Stimulated activated naive CD8-positive, alpha-beta T cell treated with anti-CD3 and anti-CD28 coated beads, Interleukin-15, Interleukin-2, amounts not matched to agents 100 U/mL and 50 U/mL, for 24 hours (primary cell): ENCODE data around the gene LRP4.

Source experiments
- ATAC-seq: fragments of 150-1000 bp; cut with Tn5 transposase; one replicate; pipeline ENCODE4 v1.10.0; 2021
- DNase-seq: peaks from one replicate; pipeline ENCODE4 v3.0.0; 2021

The LRP4 gene

DNA sequence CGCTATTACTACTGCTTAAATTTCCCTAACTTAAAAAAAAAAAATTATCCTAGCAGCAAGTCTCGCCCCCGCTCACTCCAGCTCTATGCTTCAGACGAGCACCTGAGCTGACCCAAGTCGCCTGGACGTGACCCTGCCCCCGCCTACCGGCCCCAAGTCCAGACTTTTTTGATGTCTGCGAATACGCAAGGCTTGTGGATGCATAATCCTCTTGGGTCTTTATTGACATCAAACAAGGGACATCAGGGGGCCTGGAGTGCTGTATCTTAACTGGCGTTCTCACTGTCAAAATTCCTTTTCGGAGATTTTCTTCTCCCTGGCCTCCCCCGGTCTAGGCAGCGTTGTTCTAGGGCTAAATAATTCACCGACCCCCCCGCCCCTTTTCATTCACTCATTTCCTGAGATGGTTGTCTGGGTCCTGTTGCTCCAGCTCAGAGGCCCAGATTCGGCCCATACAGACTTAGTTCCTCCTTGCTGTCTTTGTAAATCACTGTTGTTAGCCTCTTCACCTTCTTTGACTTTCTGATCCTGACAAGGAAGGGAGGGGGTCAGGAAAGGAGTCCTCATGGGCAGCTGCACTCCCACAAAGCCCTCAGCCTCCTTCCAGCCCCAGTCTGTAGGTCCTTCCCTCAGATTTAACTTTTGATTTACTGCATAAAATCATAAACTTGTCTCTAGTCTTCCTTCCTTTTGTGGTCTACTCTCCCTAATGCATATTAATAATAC is 601 bp upstream of the LRP4 start:
- DNase-seq (no peak), ATAC-seq (peak; percentile 4)

DNA sequence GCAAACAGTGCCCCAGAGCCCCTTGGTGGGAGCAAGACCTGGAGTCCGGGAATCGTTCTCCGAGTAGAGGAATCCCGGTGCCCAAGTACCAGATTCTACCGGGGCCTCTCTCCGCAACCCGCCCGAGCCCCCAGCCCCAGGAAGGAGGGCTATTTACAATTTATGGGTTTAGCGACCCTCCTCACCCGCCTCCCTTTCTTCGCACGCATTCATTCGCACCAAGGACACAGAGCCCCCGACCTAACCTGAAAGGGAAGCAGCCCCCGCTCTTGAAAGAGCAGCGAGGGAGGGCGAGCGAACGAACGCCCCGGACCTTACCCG is 628 bp downstream of the LRP4 start:
- no peak for ATAC-seq

DNA sequence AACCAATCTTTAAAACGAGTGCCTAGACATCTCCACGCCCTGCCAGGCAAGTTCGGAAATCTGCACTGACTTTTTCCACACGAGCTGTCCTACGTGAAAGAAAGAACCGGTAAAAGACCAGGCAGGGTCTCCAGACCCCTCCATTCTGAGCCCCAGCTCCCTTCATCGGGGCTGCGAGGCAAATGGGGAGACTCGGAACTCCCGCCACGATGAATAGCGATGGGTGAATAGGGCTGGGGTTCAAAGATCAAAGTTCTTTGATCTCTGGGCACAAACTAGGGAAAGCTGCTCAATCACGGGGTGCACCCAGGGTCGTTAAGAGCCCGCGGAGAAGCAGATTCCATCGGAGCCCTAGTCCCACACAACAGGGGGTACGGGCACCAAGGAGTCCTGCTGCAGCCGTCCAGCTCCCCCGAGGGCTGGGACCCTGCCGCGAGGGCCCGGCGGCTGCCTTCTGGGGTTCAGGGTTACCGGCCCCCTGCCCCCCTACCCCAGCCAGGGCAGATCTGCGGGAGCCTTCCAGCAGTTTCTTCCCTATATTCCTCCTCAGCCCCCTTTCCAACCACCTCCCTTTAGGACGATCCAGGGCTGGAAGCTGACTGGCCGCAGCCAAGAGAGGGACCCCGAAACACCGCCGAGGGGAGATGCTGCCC is 1.1 kb downstream of the LRP4 start:
- no peak for DNase-seq
- peak; percentile 3 for ATAC-seq

More for the DNA sequence above, 628 bp downstream of the LRP4 start:
- DNase-seq: no peak

DNA sequence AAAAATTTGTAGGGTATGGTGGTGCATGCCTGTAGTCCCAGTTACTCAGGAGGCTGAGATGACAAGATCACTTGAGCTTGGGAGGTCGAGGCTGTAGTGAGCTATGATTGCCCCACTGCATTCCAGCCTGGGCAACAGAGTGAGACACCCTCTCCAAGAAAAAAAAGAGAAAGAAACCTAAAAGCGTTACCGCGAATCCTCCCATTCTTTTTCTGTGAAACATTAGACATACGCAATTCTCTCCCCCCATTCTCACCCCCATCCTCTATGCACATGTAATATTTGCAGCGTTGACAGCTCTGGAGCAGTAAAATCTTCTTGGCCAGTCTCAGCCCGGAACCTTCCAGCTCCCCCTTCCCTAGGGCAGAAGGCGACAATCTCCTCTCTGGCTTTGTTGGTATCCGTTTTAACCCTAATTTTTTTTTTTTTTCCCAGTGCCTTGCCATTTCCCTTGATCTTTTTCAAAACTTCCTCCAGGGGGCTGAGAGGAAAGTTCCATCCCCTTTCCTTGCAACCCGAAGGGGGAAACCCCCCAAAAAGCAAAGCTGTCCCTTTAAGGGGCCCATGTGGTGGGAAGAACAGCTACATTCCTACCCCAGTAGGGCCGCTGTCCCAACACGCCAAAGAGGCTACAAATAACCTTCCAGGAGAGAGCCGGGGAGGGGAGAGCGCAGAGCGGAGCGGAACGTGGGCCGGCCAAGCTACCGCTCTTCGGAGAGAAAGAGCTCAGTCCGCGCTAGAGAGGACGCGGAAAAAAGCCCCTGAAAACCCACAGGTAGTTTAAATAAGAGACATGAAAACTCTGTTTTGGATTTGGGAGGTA is 1.9 kb downstream of the LRP4 start:
- DNase-seq (peak; percentile 27), ATAC-seq (peak; percentile 32)

DNA sequence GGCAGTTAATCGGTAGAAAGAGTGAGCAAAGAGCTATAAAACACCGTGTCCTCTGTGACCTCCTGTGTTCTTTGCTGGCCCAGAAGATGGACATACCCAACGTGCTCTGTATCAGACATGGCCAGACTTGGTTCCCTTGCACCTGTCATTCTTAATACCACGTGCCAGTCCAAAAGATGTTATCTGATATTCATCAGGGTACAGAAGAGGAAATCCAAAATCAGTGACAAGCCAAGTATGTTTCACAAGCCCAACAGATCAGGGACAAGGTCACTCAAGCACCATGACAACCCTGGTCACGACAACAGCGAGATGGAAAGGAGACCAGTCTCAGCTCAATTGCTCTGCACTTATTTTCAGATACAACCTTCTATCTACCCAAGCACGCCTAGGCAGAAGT is 3.4 kb downstream of the LRP4 start:
- DNase-seq: no peak

DNA sequence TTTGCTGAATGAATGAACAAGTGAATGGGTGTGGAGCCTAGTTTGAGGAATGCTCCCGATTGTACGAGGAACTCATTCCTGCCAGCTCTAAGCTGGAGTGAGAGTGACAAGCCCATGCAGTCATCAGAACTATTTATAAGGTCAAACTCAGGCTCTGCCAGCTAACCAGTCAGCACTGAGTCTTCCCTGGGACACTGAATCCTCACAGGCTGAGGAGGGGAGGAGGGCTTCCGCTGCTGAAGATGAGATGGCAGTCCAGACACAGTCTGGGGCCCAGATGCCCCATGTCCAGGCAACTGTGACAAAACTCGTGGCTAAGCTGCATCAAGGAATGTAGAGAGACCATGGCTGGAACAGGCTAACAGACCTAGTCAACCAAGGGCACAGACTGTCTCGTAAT is 4.0 kb downstream of the LRP4 start:
- DNase-seq (no peak), ATAC-seq (no peak)

More for the DNA sequence above, 3.4 kb downstream of the LRP4 start:
- ATAC-seq: no peak

DNA sequence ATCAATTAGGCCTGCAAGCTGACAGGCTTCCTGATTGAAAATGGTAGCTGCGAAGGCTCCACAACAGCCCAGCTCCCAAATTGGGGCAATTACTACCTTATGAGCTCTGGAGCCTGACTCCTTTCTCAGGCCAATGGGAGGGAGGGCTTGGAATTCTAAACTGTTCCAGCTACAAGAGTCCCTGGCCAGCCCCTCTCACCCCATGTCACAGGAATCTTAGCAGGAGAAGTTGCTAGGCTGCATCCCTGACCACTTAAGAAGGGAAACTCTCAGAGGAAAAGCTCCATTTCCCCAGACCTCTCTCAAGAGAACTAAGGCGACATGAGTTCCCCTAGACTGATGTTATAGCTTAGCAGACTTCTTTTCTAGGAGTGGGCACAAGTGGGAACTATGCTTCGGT is 4.9 kb downstream of the LRP4 start:
- DNase-seq (no peak), ATAC-seq (no peak)

DNA sequence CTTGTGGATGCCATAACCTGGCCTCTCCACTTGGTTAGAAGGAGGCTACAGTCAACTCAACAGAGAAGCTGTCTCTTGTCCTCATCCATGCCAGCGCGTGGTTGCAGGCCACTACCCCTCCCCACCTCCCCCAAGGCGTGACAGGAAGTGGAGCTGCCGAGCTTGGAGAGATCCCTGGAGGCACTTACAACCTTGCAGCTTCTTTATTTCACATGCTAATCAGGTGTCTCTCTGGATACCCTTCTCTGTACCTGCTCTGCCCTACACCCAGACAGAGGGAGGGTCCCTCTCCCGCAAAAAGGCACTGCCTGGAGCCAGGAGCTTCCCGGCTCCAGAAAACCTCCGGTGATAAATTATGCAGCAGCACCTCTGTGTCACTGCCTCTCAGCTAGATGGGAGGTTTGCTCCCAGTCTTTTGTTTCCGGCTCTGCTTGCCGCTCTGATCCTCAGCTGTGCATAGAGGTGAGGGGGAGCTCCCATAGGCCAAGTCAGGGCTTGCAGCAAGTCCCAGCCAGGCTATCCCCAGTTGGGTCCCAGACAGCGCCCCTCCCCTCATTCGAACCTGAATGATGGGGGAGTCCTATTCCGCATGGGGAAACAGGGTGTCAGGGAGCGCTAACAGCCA is 5.7 kb downstream of the LRP4 start:
- ATAC-seq (no peak), DNase-seq (no peak)

DNA sequence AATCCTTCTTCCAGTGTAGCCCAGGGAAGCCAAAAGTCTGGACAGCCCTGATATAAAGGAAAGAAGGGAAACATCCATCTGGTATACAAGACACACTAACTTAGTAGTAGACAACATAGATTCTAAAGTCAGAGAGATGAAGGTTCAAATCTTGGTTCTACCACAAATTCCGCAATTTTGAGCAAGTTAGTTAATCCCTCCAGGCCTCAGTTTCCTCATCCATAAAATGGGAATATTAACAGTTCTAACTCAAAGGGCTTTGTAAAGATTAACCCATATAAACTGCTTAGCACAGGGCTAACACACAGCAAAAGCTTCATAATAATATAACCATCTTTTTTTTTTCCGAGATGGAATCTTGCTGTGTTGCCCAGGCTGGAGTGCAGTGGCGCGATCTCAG is 10.7 kb downstream of the LRP4 start:
- no peak for ATAC-seq

GRCh38 chr11:46906609-46907041 is 11.7 kb downstream of the LRP4 start:
- ATAC-seq (no peak), DNase-seq (no peak)

More for the DNA sequence above, 10.7 kb downstream of the LRP4 start:
- DNase-seq: no peak

GRCh38 chr11:46905806-46906205 is 12.5 kb downstream of the LRP4 start:
- no peak for ATAC-seq
- DNase-seq: no peak

- no peak for ATAC-seq
- no peak for DNase-seq
Observed at GRCh38 chr11:46903846-46904245, 14.5 kb downstream of the LRP4 start.

DNA sequence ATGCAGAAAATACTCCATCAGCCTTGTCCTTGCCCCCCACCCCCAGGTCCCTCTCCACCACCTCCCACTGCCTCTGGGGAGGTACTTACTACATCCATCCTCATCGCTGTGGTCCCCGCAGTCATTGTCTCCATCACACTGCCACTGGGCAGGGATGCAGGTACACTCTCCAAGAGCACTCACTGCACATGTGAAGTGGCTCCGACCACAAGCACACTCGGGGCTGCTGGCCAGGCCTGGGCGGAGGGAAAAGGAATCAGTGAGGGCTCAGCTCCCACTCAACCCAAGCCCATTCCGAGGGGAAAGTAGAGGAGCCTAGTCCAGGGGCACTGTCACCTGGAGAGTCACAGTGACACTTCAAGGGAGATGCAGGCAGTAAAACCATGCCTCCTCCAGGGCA is 15.7 kb downstream of the LRP4 start:
- DNase-seq (no peak), ATAC-seq (no peak)

DNA sequence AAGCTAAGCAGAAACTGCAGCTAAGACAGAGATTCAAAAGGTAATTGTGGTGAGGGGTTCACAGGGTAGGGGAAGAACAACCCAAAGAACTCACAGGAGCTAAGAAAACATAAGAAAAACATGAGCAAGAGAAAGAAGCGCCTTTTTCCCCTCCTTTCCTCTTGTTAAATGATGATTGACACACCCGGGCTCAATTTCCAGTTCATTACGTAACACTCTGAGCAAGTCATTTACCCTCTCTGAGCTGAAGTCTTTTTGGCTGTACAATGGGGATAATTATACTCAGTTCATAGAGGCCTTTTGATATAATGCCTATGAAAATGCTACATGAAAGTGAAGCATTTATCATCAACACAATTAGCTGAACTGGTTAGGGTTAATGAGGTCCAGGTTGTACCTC is 17.2 kb downstream of the LRP4 start:
- no peak for ATAC-seq

GRCh38 chr11:46900091-46900746 is 18.1 kb downstream of the LRP4 start:
- ATAC-seq (no peak), DNase-seq (no peak)

More for the DNA sequence above, 17.2 kb downstream of the LRP4 start:
- no peak for DNase-seq

DNA sequence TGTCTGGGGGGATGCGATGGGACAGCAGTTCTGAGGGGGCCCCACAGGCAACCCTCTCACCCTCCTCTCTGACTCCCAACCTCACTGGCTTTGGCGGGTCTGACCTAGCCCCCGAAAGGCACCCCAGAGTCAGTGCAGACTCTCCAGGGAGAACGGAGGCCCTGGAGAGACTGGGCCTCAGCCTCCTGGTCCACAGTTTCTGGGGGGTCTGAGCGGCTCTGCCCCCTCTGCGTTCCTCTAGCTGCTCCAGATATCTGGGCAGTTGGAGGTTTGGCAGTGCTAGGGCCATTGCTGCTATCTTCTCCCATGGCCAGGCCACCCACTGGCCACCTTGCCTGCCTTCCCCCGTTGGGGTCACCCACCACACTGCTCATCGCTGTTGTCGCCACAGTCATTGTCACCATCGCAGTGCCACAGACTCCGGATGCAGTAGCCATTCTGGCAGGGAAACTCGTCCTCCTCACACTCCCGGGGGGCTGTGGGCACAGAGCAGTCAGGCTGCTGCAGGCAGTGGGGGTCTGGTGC is 18.8 kb downstream of the LRP4 start:
- no peak for ATAC-seq
- DNase-seq: no peak

GRCh38 chr11:46898396-46899095 is 19.8 kb downstream of the LRP4 start:
- no peak for DNase-seq
- ATAC-seq: no peak

DNA sequence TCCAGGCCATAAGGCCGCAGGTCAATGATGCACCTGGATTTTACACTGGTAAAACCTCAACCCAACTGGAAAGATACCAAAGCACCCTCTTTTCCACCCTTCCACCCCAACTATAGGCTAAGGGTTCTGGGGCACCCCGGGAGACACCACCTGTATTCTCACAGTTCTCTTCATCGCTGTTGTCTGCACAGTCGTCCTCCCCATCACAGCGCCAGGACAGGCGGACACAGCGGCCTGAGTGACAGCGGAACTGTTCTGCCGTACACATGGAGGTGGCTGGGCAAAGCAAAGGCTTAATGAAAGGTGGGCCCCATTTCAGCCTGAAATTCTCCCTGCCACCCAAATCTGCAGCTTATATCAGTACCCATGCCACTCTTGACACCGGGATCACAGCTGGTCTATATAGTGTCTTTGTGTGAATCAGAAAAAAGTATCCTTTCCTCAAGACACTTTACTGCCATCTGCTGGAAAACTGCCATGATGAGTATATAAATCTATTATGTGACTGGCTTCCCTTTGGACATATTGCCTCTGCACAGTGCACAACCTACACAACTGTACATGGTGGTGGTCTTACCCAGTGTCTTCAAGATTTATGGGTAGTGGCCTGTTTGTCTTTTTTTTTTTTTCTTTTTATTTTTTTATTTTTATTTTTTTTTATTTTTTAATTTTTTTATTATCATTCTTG is 21.5 kb downstream of the LRP4 start:
- DNase-seq (no peak), ATAC-seq (peak; percentile 28)

GRCh38 chr11:46895821-46896220 is 22.5 kb downstream of the LRP4 start:
- ATAC-seq: no peak

DNA sequence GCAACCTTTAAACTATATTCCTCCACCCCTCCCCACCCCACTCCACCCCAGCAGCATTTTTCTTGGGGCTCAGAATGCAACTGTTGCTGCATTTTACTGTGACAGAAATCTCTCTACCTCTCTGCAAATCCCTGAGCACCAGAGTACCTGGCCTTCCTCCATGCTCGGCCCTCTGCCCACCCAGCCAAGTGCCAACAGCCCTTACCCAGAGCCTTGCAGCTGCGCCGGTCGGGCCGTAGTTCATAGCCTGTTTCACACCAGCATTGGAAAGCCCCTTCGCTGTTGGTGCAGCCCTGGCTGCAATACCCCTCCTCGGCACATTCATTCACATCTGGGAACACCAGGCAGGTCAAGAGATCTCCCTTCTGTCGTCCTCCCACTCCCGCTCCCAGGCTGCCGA is 23.4 kb downstream of the LRP4 start:
- ATAC-seq (no peak), DNase-seq (no peak)

More at GRCh38 chr11:46895821-46896220, 22.5 kb downstream of the LRP4 start:
- DNase-seq: no peak

- DNase-seq (no peak), ATAC-seq (no peak)
Observed at GRCh38 chr11:46894506-46894905, 23.8 kb downstream of the LRP4 start.
